HG03558 (cell line): ENCODE results near the gene CASP5.

Source experiments
- ATAC-seq: cut with Tn5 transposase; IDR thresholded peaks from one replicate; pipeline ENCODE4 v1.9.1; 2021; ENCODE audit warnings: moderate number of reproducible peaks; ENCODE audit not compliant: unreplicated experiment; ENCODE audit errors: extremely low read depth

The CASP5 gene

DNA sequence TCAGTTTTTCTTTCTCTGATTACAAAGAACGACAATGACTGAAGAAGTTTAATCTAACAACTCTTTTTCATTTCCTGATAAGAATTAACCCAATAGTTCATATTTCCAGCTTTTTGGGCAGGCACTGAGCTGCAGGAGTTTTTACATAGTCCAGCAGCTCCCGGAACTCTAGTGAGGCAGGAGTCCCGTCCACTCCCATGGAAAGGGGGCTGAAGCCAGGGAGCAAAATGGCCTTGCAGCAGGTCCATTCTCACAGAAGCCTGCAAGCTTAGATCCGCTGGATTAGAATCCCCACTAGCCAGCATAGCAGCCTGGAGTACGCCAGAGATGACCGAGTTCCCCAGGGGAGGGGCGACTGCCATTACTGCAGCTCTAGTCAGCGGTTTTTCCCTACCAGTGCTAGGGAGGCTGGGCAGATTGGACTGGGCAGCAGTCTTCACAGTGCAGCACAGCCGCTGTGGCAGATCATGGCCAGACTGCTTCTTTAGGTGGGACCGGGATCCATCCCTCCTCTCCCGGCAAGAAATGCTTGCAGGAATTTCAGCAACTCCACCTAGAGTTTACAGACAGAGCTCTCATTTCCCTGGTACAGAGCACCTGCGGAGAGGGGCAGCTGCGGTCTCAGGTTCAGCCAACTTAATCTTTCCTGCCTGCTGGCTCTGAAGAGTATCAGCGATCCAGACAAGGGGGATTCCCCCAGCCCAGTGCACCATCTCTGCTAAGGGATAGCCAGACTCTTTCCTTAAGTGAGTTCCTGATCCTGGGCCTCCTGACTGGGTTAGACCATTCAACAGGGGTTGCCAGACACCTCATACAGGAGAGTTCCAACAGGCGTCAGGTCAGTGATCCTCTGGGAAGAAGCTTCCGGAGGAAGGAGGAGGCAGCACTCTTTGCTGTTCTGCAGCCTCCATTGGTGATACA is 53.9 kb downstream of the CASP5 start:
- no peak for ATAC-seq

DNA sequence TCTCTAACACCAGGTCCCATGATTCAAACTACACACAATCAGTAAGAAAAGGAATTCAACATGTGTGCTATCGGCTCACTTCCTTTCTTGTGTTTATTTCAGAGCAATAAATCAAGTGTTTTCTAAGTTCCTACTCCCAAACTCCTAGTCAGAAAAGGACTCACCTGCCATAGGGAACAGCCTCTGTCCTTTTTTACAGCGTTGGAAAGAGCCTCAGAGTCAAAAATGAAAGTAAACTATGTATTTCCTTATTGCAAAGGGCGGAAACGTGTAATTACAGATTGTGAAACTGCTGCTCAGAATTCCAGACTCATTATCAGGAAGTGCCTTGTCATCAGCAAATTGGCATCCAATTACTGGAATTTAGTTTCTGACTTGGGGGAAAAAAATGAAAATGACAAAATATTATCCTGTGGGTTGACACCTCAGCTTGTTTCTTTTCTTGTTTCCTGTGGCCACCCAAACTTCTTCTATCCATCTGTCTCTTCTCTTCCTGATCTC is 54.6 kb downstream of the CASP5 start, which contains the start of gene CASP4:
Gene CASP4, minus strand, starts transcription at position 220 of the 501 bp plus-strand sequence. Its CDS starts 49 bp downstream, at position 171.
- ATAC-seq: peak; percentile 90

DNA sequence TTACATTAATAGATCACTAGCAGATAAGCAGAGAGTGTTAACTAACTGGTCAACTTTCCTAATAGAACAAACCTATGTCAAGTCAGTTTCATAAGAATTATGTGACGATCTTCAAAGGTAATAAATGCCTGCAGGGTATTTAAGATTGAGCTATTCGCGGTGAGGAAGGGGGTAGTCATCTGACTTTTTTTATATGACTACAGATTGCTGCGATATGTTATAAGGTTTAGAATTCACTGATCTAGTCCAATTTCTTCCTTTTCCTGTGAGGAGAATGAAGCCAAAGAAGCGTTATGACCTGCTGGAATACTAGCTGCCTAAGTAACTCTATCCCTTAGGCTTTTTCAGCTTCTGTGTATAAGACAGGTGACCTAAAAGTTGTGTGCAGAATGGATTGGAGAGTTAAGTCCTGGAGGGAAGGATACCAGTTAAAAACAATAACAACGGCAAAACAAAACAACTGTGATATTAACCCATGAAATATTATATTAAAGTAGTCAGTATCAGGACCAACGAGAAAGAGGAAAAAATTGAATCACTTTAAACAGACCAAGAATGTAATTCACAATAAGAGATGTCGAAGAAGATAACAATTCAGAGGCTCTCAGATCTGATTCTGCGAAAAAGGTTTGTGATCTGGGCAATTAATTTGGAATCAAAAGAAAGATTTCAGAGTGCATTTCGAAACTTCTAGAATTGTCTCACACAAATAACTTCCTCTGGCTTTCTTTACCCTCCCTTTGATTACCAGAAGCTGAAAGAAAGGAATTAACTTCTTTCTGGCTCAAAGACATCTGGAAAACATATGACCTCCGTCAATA is 55.2 kb downstream of the CASP5 start:
- ATAC-seq: no peak

DNA sequence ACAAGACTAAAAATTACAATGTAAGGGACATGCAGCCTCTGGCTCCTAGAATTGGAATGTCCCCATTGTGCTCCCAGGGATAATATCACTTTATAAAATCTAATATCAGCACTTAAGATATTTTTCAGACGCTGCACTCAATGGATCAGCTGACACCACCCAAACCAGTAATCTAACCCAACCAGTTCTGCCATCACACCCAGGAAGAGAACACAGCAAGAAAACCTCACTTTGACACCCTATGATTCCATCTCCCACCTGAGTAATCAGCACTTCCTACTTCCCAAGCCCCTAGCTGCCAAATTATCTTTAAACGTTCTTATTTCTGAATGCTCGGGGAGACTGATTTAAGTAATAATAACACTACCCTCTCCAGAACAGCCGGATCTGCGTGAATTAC is 57.2 kb downstream of the CASP5 start:
- no peak for ATAC-seq

GRCh38 chr11:104964247-104964646 is 58.7 kb downstream of the CASP5 start:
- no peak for ATAC-seq

GRCh38 chr11:104962852-104963251 is 60.1 kb downstream of the CASP5 start:
- ATAC-seq: no peak

- no peak for ATAC-seq
These were observed 65.7 kb downstream of the CASP5 start for GRCh38 chr11:104957280-104957679.

GRCh38 chr11:104956528-104956927 is 66.4 kb downstream of the CASP5 start:
- no peak for ATAC-seq

DNA sequence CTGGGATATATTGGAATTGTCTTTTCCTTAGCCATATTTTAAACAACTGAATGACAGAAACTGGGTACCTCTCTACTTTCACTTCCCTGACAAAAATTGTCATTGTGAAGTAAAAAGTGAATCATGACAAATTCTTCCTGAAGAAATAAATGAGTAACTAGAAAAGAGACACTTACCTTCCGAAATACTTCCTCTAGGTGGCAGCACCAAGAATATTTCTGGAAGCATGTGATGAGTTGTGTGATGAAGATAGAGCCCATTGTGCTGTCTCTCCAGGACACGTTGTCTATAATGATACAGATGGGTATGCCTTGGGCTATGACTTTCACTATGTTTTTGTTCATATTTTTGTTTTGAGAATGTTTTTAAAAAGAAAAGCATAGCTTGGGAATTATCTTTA is 76.1 kb downstream of the CASP5 start:
- peak; percentile 96 for ATAC-seq
